Mucosa of rectum (tissue), 2 donors: ENCODE measurements around the gene MORC1.

Experiments used
- H3K27ac ChIP-seq, 2 donors: one replicate each; pipeline ENCODE4 v1.7.0; 2013; ENCODE audit warnings: inconsistent platforms in 2 of 2, low read depth in 2 of 2, low read length in 2 of 2
- H3K27me3 ChIP-seq, 2 donors: one replicate each; pipeline ENCODE4 v1.7.0; 2013; ENCODE audit warnings: low read length in 2 of 2; ENCODE audit not compliant: control insufficient read depth in 2 of 2, insufficient read depth in 2 of 2
- H3K36me3 ChIP-seq, 2 donors: one replicate each; pipeline ENCODE4 v1.7.0; 2013; ENCODE audit warnings: low read length in 2 of 2; ENCODE audit not compliant: control insufficient read depth in 2 of 2, insufficient read depth in 2 of 2
- H3K4me1 ChIP-seq, 2 donors: one replicate each; pipeline ENCODE4 v1.7.0; 2013; ENCODE audit warnings: low read length in 2 of 2, mild to moderate bottlenecking in 1 of 2; ENCODE audit not compliant: control insufficient read depth in 2 of 2, insufficient read depth in 2 of 2
- H3K4me3 ChIP-seq, 2 donors: one replicate each; pipeline ENCODE4 v1.7.0; 2013; ENCODE audit warnings: low read length in 2 of 2
- H3K9ac ChIP-seq, 2 donors: one replicate each; pipeline ENCODE4 v1.7.0; 2013; ENCODE audit warnings: low read length in 2 of 2, low read depth in 1 of 2, mild to moderate bottlenecking in 1 of 2
- H3K9me3 ChIP-seq, 2 donors: one replicate each; pipeline ENCODE4 v1.7.0; 2013; ENCODE audit warnings: low read length in 2 of 2; ENCODE audit not compliant: control insufficient read depth in 2 of 2
- donor health status: healthy.
- donor health status: Normal muscosa, but diverticular disease.

MORC1 gene

DNA sequence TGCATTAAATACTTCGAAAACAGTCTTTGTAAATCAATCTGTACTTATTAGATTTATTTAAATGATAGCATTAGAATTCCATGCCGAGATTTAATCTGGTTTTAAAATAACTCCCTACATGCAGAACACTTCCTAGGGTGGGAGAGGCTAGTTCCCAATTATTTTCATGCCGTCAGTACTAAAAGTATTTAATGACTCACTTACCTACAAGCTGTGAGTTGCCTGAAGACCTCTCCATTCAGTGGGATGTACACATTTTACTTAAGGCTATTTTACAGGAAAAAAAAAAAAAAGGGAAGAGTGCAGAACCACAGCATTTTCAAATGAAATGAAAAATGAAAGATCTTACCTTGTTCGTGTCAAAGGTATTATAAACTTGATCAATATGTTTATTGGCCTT, 164.7 kb downstream of the MORC1 start:
- H3K9ac ChIP-seq, result no peak overlapping the region
- H3K4me3 ChIP-seq, result no peak overlapping the region
- no peaks in the 10 kb centered on the region for H3K27me3 ChIP-seq
- H3K27ac ChIP-seq, result no peak overlapping the region
- H3K9me3 ChIP-seq, result no peaks in the 10 kb centered on the region
- no peaks in the 10 kb centered on the region for H3K4me1 ChIP-seq
- H3K36me3 ChIP-seq, result no peaks in the 10 kb centered on the region

- no peak overlapping the region for H3K4me3 ChIP-seq
These were observed 166.0 kb downstream of the MORC1 start for GRCh38 chr3:108951820-108952501.

DNA sequence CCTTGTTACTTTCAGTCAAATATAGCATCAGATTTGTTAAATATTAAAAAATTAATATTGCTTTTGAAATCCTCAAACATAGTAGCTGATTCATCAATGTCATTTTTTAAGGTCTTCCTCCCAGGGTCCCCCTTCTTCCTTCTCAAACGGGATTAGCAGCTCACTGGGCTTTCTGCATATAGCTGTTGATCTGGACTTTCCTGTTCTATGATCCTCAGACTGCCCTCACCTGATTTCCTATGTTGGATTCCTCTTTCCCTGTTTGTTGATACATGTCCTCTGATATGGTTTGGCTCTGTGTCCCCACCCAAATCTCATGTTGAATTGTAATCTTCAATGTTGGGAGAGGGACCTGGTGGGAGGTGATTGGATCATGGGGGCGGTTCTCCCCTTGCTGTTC, 170.1 kb downstream of the MORC1 start:
- Histone ChIP-seq H3K36me3 (no peaks in the 10 kb centered on the region), H3K4me3 (no peak overlapping the region), H3K27ac (no peak overlapping the region), H3K4me1 (no peaks in the 10 kb centered on the region), H3K27me3 (no peaks in the 10 kb centered on the region), H3K9me3 (no peaks in the 10 kb centered on the region), H3K9ac (no peak overlapping the region)

More at GRCh38 chr3:108951820-108952501, 166.0 kb downstream of the MORC1 start:
- no peaks in the 10 kb centered on the region for H3K4me1 ChIP-seq
- no peak overlapping the region for H3K9ac ChIP-seq
- no peaks in the 10 kb centered on the region for H3K9me3 ChIP-seq
- H3K27me3 ChIP-seq, result no peaks in the 10 kb centered on the region
- no peak overlapping the region for H3K27ac ChIP-seq
- no peaks in the 10 kb centered on the region for H3K36me3 ChIP-seq

DNA sequence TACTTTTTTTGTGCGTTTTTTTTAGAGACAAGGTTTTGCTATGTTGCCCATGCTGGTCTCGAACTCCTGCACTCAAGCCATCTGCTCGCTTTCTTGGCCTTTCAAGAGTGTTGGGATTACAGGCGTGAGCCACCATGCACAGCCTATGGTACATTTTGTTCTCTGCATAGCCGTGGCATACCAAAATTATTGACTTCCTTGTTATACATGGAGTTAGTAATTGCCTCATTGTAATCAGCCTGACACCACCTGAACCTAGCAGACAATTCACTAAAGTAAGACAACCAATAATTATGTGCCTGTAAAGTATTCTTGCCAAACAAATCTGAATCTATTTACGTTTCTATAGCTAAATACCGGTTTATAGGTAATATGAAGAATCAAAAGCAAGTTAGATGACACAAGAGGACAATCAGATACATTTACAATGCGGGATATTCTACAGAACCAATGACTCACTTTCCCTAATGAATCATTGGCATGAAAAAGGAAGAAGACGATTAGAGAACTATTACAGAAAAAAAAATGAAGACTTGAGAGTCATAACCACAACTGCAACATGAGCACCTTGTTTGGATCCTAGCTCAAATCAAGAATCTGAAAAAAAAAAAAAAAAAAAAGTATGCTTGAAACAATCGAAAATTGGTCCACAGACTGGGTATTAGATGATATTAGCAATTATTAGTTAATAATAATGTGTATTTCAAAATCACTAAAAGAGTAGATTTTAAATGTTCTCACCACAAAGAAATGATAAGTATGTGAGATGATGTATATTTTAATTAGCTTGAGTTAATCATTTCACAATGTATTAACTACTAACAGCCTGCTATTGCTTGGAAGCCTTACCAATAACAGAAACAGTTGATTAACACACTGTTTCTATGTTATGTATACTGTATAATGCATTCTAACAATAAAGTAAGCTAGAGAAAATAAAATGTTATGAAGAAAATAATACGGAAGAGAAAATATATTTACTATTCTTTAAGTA, 171.3 kb downstream of the MORC1 start:
- H3K27ac ChIP-seq, result no peak overlapping the region
- no peaks in the 10 kb centered on the region for H3K27me3 ChIP-seq
- H3K9ac ChIP-seq, result no peak overlapping the region
- no peaks in the 10 kb centered on the region for H3K4me1 ChIP-seq
- H3K9me3 ChIP-seq, result no peaks in the 10 kb centered on the region
- H3K4me3 ChIP-seq, result no peak overlapping the region
- no peaks in the 10 kb centered on the region for H3K36me3 ChIP-seq

DNA sequence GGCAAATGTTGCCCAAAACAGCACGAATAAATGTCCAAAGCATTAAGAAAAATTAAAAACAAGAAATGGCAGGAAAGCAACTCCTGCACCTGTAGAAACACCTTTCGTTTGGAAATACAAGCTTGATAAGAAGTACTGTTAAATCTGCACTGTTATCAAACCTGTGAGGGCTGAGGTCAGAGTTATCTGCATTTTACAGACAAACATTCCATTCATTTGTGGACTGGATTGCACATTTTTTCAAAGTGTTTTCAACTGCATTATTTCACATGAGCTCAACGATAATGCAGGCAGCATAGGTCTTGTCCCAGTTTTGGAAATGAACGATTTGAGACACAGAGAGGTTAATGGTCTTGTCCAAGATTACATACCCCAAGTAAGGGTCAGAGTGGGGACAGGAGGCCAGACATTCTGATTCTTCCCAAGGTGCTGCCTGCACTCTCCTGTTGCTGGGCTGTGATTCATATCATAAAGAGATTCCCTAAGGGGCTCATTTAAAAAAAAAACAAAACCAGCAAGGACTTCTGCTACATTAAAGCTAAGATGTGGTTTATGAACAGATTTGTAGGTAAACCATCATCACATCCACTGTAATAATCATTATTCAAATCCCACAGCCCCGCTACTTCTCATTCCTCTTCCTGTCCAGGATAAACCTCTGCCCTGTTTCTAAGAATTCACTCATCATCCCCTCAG, 177.2 kb downstream of the MORC1 start:
- Histone ChIP-seq H3K36me3 (no peaks in the 10 kb centered on the region), H3K4me3 (no peak overlapping the region), H3K9ac (no peak overlapping the region), H3K4me1 (no peaks in the 10 kb centered on the region), H3K27me3 (no peaks in the 10 kb centered on the region), H3K9me3 (no peaks in the 10 kb centered on the region), H3K27ac (no peak overlapping the region)

DNA sequence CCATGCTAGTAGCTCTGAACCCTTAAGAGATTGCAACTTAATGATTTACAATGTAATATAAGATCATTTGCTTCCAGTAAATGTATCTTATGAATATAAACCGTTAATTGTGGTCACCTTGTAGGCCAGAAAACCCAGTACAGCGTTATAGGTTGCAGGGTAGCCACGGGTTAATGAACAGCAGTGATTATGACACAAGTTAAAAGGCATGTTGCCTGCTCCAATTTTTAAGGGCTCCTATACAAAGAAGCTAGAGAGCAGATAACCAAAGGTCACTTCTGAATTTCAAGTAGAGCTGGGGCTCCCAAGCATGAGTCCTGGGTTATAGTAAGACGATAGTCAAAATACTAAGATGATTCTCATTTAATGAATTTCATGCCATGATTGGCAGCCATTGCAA, 177.8 kb downstream of the MORC1 start:
- Histone ChIP-seq H3K4me3 (no peak overlapping the region), H3K9ac (no peak overlapping the region), H3K27ac (no peak overlapping the region), H3K9me3 (no peaks in the 10 kb centered on the region), H3K27me3 (no peaks in the 10 kb centered on the region), H3K36me3 (no peaks in the 10 kb centered on the region), H3K4me1 (no peaks in the 10 kb centered on the region)

DNA sequence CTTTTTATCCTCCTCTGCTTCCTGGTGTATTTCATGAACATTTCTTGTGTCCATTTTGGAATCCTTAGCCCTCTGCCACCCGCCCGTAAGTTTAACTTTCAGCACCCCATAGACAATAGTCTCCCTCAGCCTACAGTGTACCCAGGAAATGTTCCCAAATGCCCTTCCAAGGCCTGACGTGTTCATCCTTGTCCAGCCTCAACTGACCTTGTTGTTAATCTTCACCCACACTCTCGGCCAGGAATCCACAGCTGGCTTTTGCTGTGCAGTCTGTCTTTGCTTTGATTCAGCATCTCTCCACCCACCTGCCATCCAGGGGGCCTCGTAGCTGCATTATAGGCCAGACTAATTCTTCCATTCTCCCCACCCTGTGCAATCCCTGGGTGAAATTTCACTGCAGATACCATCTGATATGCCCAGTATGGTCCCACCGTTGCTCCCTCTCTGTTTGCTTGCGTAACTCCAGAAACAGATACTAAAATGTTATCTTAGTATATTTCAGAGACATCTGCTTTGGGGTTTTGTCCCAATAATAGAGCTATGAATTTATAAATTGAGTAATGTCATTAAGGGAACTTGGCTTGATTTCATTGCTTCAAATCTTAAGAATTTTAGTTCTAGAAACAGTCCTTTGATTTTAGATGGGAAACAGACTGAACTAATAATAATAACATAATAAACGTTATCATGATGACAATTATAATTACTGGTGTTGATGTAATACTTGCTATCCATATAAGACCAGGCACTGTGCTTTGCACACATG, 180.8 kb downstream of the MORC1 start:
- H3K27me3 ChIP-seq, result no peaks in the 10 kb centered on the region
- H3K9ac ChIP-seq, result no peak overlapping the region
- no peak overlapping the region for H3K4me3 ChIP-seq
- H3K36me3 ChIP-seq, result no peaks in the 10 kb centered on the region
- H3K9me3 ChIP-seq, result no peaks in the 10 kb centered on the region
- no peak overlapping the region for H3K27ac ChIP-seq
- H3K4me1 ChIP-seq, result no peaks in the 10 kb centered on the region

DNA sequence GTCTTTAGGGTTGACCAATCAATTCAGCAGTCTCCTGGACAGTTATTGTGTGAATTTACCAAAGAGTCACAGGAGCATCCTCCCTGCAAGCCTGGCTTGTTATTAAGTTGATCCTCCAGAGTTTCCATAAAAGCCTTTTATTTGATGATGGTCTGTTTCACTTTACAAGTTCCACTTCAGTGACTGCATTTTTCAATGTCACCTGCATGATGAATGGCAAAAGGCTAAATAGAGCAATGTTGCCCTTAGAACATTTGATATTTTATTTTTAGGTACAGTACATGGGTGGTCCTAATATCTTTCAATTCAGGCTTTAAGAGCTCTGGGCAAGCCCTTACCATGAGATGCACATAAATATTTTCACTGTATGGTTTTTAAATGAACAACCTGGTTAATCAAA, 186.9 kb downstream of the MORC1 start:
- Histone ChIP-seq H3K4me1 (no peaks in the 10 kb centered on the region), H3K9ac (no peak overlapping the region), H3K27ac (no peak overlapping the region), H3K36me3 (no peaks in the 10 kb centered on the region), H3K27me3 (no peaks in the 10 kb centered on the region), H3K4me3 (no peak overlapping the region), H3K9me3 (no peaks in the 10 kb centered on the region)

GRCh38 chr3:108918866-108919265, 199.1 kb downstream of the MORC1 start:
- H3K4me1 ChIP-seq, result no peaks in the 10 kb centered on the region
- no peak overlapping the region for H3K27ac ChIP-seq
- no peaks in the 10 kb centered on the region for H3K36me3 ChIP-seq
- no peak overlapping the region for H3K9ac ChIP-seq
- no peaks in the 10 kb centered on the region for H3K27me3 ChIP-seq
- H3K4me3 ChIP-seq, result no peak overlapping the region
- H3K9me3 ChIP-seq, result no peaks in the 10 kb centered on the region
